GM13977 (cell line): ENCODE data around the gene GABARAP.

Experiments used
- DNase-seq: peaks from one replicate; pipeline ENCODE4 v3.0.0; 2012; ENCODE audit warnings: low spot score
- CTCF ChIP-seq: IDR thresholded peaks from 2 replicates; pipeline ENCODE4 v1.5.1; 2012; ENCODE audit warnings: mild to moderate bottlenecking, control low read depth; ENCODE audit not compliant: insufficient read depth; ENCODE audit errors: extremely low read depth, missing control alignments
- in situ Hi-C: fragments of 300-500 bp; cut with MboI; formaldehyde crosslinking; loops from one replicate; pipeline ENCODE4 v1.12.0; 2022; ENCODE audit warnings: low sequenced_read_pairs, low pct_unique_long_range_greater_than_20kb, mixed read lengths, inconsistent platforms; ENCODE audit not compliant: unreplicated experiment

The GABARAP gene

GRCh38 chr17:7214300-7215135 is 27.7 kb downstream of the GABARAP start:
- peak; percentile 37 for TF ChIP-seq CTCF
- peak; percentile 99 for DNase-seq
- in situ Hi-C loops = no loop called here

GRCh38 chr17:7213895-7214299 is 28.4 kb downstream of the GABARAP start:
- DNase-seq = peak; percentile 74
- TF ChIP-seq CTCF = peak; percentile 44
- in situ Hi-C loops = no loop called here

- in situ Hi-C loops = no loop called here
- no peak for DNase-seq
- TF ChIP-seq CTCF = no peak
These were observed 30.6 kb downstream of the GABARAP start for GRCh38 chr17:7211491-7212273.

GRCh38 chr17:7208754-7209460 is 33.3 kb downstream of the GABARAP start:
- TF ChIP-seq CTCF = no peak
- in situ Hi-C loops = no loop called here
- no peak for DNase-seq

- in situ Hi-C loops = no loop called here
These were observed 34.1 kb downstream of the GABARAP start for GRCh38 chr17:7208027-7208571.

More at GRCh38 chr17:7208027-7208571, 34.1 kb downstream of the GABARAP start:
- TF ChIP-seq CTCF = no peak
- no peak for DNase-seq
